ENCODE measurements around the gene PAXX. TPM values are rescaled to one million over a fixed set of nuclear protein-coding genes. Genes with fewer than 3 reads are reported as not detected.

Gene PAXX
- total RNA-seq, 1 experiment from 2014 or later, result 64.0 TPM

DNA sequence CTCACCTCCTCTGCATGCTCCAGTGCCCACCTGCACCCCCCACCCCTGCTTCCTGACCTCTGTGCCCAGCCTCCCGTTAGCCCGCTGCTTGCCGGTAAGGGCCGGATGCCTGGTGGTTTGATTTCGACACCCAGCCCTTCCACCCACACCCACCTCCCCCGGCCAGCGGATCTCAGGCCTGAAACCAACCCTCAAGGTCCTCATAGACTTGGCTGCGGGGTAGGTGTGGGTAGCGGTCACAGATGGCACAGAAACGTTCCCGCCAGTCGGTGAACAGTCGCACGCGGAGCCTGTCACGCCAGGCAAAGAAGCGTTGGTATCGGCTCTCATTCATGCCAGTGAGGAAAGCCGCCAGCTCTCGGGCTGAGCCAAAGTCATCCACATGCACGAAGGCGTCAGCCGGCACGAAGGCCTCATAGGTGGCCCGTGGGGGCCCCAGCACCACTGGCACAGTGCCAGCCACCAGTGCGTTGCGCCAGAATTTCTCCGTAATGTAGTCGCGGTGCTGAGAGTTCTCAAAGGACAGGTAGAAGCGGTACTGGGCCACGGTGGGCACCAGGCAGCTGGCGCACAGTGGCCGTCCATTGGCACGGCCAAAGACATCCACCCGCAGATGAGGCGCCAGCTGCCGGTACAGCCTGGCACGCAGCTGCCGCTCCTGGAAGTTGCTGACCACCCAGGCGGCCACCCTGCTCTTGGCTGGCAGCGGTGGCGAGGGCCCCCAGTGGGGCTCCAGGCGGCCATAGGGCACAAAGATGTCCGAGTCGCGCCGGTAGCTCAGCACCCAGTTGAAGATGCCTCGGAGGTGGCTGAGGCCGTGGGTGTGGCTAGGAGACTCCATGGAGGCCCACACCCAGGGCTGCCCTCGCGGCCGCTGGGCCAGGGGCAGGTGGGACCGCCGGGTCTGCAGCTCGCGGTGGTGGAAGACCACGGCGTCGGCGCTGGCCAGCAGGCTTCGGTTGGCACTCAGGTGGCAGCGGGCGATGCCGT is 38.6 kb downstream of the PAXX start:
- Histone ChIP-seq H3K27me3 (ENCODE audit: control insufficient read depth, insufficient read depth, low read length) (no peaks in the 10 kb centered on the region), H3K9me3 (ENCODE audit: control insufficient read depth, insufficient read depth, low read depth, low read length) (no peaks in the 10 kb centered on the region), H3K4me1 (ENCODE audit: control insufficient read depth, insufficient read depth, low read length) (peaks cover 22% of the 10 kb centered on the region), H3K4me3 (ENCODE audit: low read depth in 2 of 2, low read length in 2 of 2) (no peak overlapping the region), H3K27ac (ENCODE audit: low read length) (no peak overlapping the region), H3K36me3 (ENCODE audit: control insufficient read depth, insufficient read depth, low read length) (no peaks in the 10 kb centered on the region)
- intact Hi-C loops (cut with micrococcal nuclease; ENCODE audit: unreplicated experiment), result loop anchor here (10.0 kb wide), 1 partner anchor 86 kb away; the partner anchor contains the start of genes C8G and FBXW5
- ChIA-PET POLR2A (no interaction called here), CTCF (no interaction called here)
- TF ChIP-seq POLR2AphosphoS5 (IDR thresholded peaks at IDR 0.05; ENCODE audit: low read depth, low read length), result no peak
- TF ChIP-seq, protein P1, sequence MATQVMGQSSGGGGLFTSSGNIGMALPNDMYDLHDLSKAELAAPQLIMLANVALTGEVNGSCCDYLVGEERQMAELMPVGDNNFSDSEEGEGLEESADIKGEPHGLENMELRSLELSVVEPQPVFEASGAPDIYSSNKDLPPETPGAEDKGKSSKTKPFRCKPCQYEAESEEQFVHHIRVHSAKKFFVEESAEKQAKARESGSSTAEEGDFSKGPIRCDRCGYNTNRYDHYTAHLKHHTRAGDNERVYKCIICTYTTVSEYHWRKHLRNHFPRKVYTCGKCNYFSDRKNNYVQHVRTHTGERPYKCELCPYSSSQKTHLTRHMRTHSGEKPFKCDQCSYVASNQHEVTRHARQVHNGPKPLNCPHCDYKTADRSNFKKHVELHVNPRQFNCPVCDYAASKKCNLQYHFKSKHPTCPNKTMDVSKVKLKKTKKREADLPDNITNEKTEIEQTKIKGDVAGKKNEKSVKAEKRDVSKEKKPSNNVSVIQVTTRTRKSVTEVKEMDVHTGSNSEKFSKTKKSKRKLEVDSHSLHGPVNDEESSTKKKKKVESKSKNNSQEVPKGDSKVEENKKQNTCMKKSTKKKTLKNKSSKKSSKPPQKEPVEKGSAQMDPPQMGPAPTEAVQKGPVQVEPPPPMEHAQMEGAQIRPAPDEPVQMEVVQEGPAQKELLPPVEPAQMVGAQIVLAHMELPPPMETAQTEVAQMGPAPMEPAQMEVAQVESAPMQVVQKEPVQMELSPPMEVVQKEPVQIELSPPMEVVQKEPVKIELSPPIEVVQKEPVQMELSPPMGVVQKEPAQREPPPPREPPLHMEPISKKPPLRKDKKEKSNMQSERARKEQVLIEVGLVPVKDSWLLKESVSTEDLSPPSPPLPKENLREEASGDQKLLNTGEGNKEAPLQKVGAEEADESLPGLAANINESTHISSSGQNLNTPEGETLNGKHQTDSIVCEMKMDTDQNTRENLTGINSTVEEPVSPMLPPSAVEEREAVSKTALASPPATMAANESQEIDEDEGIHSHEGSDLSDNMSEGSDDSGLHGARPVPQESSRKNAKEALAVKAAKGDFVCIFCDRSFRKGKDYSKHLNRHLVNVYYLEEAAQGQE (IDR thresholded peaks at IDR 0.05; ENCODE audit: insufficient read depth in 1 of 2, low read depth in 2 of 2, low read length in 1 of 2), result no peak
- TF ChIP-seq, protein P2, sequence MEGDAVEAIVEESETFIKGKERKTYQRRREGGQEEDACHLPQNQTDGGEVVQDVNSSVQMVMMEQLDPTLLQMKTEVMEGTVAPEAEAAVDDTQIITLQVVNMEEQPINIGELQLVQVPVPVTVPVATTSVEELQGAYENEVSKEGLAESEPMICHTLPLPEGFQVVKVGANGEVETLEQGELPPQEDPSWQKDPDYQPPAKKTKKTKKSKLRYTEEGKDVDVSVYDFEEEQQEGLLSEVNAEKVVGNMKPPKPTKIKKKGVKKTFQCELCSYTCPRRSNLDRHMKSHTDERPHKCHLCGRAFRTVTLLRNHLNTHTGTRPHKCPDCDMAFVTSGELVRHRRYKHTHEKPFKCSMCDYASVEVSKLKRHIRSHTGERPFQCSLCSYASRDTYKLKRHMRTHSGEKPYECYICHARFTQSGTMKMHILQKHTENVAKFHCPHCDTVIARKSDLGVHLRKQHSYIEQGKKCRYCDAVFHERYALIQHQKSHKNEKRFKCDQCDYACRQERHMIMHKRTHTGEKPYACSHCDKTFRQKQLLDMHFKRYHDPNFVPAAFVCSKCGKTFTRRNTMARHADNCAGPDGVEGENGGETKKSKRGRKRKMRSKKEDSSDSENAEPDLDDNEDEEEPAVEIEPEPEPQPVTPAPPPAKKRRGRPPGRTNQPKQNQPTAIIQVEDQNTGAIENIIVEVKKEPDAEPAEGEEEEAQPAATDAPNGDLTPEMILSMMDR (IDR thresholded peaks at IDR 0.05), result no peak
- no TSS peak for BruUV-seq (replicated peaks)
- no peak for ATAC-seq
- in situ Hi-C loops (cut with HindIII; ENCODE audit: low pct_unique_long_range_greater_than_20kb, low sequenced_read_pairs), result no loop called here
- no peak for DNase-seq (ENCODE audit: low read depth, low spot score)

DNA sequence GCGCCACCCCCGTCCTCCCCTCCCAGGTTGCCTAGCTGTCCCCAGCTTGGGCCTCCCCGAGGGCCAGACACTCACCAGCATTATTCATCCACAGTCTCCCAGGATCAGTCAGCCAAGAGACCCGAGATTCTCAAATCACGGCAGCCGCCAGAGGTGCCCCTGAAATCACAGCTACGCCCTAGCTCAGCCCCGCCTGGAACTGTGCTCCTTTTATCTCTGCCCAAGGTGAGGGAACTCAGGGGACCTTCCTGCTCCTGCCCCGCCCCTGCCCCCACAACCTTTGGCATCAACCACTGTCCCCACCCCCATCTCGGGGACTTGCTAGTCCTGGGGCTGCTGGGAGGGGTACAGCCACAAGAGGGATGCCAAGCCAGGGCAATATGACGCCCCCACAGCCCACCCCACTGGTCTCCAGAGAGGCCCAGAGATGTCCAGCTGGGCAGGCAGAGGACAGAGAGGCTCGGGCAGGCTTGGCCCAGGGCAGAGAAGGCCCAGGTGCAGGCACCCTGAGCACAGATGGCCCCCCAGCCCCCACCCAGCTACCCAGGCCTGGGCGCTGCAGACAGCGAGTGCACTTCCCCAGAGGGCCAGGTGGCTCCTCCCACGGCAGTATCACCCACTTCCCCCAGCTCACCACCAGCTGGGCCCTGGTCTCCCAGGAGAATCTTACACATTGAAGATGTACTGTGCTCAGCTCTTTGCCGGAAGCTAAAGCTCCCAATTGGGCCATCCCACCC is 39.9 kb downstream of the PAXX start, which contains the start of gene FUT7:
Gene FUT7 (minus strand): TSS at position 185 of the 737 bp plus-strand sequence. CDS start 97 bp downstream, at position 88.
- no peaks in the 10 kb centered on the region for H3K27me3 ChIP-seq (ENCODE audit: control insufficient read depth, insufficient read depth, low read length)
- H3K4me1 ChIP-seq (ENCODE audit: control insufficient read depth, insufficient read depth, low read length), result peaks cover 17% of the 10 kb centered on the region
- in situ Hi-C loops (cut with HindIII; ENCODE audit: low pct_unique_long_range_greater_than_20kb, low sequenced_read_pairs), result no loop called here
- DNase-seq (ENCODE audit: low read depth, low spot score) (no peak), ATAC-seq (no peak)
- ChIA-PET CTCF (interaction anchor here (0.5 to 0.7 kb wide), 3 partner anchors 33 to 113 kb away, joined by 3 to 8 read pairs (median 5); partner anchors contain the start of gene UAP1L1), POLR2A (no interaction called here)
- H3K27ac ChIP-seq (ENCODE audit: low read length), result no peak within 1 kb of the TSS
- H3K4me3 ChIP-seq (ENCODE audit: low read depth in 2 of 2, low read length in 2 of 2), result no peak within 1 kb of the TSS
- H3K9me3 ChIP-seq (ENCODE audit: control insufficient read depth, insufficient read depth, low read depth, low read length), result no peaks in the 10 kb centered on the region
- BruUV-seq (replicated peaks), result no TSS peak
- intact Hi-C loops (cut with micrococcal nuclease; ENCODE audit: unreplicated experiment), result loop anchor here (10.0 kb wide), 1 partner anchor 87 kb away; the partner anchor contains the start of genes C8G and FBXW5
- TF ChIP-seq, protein P1 (IDR thresholded peaks at IDR 0.05; ENCODE audit: insufficient read depth in 1 of 2, low read depth in 2 of 2, low read length in 1 of 2), result no peak
- TF ChIP-seq TCF7L2 (IDR thresholded peaks at IDR 0.05; ENCODE audit: low read depth, low read length) (no peak), POLR2AphosphoS5 (IDR thresholded peaks at IDR 0.05; ENCODE audit: low read depth, low read length) (no peak), SIN3A (IDR thresholded peaks at IDR 0.05; ENCODE audit: borderline replicate concordance, insufficient read depth, low read depth, low read length) (no peak)
- TF ChIP-seq, protein P2 (IDR thresholded peaks at IDR 0.05), result no peak
- no peaks in the 10 kb centered on the region for H3K36me3 ChIP-seq (ENCODE audit: control insufficient read depth, insufficient read depth, low read length)

Data from Panc1 (cell line).